ENCODE measurements around the gene KRT27. TPM values are rescaled to one million over a fixed set of nuclear protein-coding genes. Genes with fewer than 3 reads are reported as not detected.

KRT27 gene
- total RNA-seq, 1 donor from 2014 or later = not detected

DNA sequence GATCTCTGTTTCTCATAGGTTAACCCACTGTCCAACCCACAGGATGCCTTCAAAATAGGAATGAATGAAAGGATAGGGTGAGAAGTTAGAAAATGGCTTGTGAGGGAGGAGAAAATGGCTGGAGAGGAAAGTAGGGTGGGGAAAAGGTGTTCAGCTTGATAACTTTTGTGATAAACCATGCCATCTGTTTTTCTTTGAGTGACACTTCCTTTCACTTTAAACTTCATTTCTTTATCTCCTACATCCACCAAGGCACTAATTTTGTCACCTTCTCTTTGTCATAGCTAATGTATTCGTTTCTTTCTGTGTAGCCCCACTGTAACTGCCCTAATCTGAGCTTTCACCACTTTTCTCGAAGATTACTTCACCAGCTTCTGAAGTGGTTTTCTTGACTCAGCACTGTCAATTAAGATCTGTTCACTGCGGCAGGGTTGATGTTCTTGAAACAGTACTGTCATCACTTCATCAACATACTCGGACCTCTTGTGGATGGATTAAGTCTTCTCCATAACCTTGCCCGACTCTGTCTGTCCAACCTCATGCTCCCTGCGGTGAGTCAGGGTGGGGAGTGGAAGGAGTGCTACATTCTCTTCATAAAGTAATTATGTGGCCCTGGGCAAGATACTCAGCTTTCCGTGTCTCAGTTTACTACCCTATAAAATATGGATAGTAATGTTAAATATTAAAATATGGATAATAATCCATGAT is 45.5 kb upstream of the KRT27 start:
- H3K27me3 Mint-ChIP-seq (ENCODE audit: insufficient read depth, low read depth) = no peaks in the 10 kb centered on the region

GRCh38 chr17:40825599-40825998 is 43.2 kb upstream of the KRT27 start:
- no peak overlapping the region for H3K27ac Mint-ChIP-seq
- H3K4me3 Mint-ChIP-seq = no peak overlapping the region
- no peak overlapping the region for H3K4me3 ChIP-seq
- peaks cover 53% of the 10 kb centered on the region for H3K27me3 ChIP-seq
- no peak overlapping the region for H3K4me2 ChIP-seq
- H4K20me1 ChIP-seq (ENCODE audit: low read depth) = no peaks in the 10 kb centered on the region
- no peak overlapping the region for H2AFZ ChIP-seq (replicated peaks)
- H3K79me2 ChIP-seq (ENCODE audit: low read depth) = no peaks in the 10 kb centered on the region
- no peaks in the 10 kb centered on the region for H3F3A ChIP-seq (ENCODE audit: low read depth)
- H3K36me3 Mint-ChIP-seq = no peaks in the 10 kb centered on the region
- no peaks in the 10 kb centered on the region for H3K9me3 ChIP-seq (ENCODE audit: low read depth)
- H3K9ac ChIP-seq = no peak overlapping the region
- H3K9me3 Mint-ChIP-seq = no peaks in the 10 kb centered on the region
- no peaks in the 10 kb centered on the region for H3K4me1 ChIP-seq
- H3K27ac ChIP-seq = no peak overlapping the region
- TF ChIP-seq EZH2 (IDR thresholded peaks at IDR 0.05) (no peak), EZH2phosphoT487 (IDR thresholded peaks at IDR 0.05) (no peak)
- TF ChIP-seq, protein P1, sequence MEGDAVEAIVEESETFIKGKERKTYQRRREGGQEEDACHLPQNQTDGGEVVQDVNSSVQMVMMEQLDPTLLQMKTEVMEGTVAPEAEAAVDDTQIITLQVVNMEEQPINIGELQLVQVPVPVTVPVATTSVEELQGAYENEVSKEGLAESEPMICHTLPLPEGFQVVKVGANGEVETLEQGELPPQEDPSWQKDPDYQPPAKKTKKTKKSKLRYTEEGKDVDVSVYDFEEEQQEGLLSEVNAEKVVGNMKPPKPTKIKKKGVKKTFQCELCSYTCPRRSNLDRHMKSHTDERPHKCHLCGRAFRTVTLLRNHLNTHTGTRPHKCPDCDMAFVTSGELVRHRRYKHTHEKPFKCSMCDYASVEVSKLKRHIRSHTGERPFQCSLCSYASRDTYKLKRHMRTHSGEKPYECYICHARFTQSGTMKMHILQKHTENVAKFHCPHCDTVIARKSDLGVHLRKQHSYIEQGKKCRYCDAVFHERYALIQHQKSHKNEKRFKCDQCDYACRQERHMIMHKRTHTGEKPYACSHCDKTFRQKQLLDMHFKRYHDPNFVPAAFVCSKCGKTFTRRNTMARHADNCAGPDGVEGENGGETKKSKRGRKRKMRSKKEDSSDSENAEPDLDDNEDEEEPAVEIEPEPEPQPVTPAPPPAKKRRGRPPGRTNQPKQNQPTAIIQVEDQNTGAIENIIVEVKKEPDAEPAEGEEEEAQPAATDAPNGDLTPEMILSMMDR (IDR thresholded peaks at IDR 0.05) = no peak
- H3K4me1 Mint-ChIP-seq = no peaks in the 10 kb centered on the region
- H3K36me3 ChIP-seq = no peaks in the 10 kb centered on the region
- no peak for DNase-seq (ENCODE audit: low spot score)
- peaks cover 2% of the 10 kb centered on the region for H3K27me3 Mint-ChIP-seq (ENCODE audit: insufficient read depth, low read depth)

More for the DNA sequence above, 45.5 kb upstream of the KRT27 start:
- Mint-ChIP-seq H3K27ac (no peak overlapping the region), H3K9me3 (no peaks in the 10 kb centered on the region), H3K4me1 (no peaks in the 10 kb centered on the region), H3K36me3 (no peaks in the 10 kb centered on the region), H3K4me3 (no peak overlapping the region)
- Histone ChIP-seq H3K79me2 (ENCODE audit: low read depth) (no peaks in the 10 kb centered on the region), H3K27ac (no peak overlapping the region), H3K4me1 (no peaks in the 10 kb centered on the region), H3K4me2 (no peak overlapping the region), H2AFZ (replicated peaks) (no peak overlapping the region), H3F3A (ENCODE audit: low read depth) (no peaks in the 10 kb centered on the region), H3K27me3 (peaks cover 42% of the 10 kb centered on the region), H3K4me3 (no peak overlapping the region), H3K9ac (no peak overlapping the region), H3K36me3 (no peaks in the 10 kb centered on the region), H4K20me1 (ENCODE audit: low read depth) (no peaks in the 10 kb centered on the region), H3K9me3 (ENCODE audit: low read depth) (no peaks in the 10 kb centered on the region)
- TF ChIP-seq EZH2phosphoT487 (IDR thresholded peaks at IDR 0.05) (no peak), EZH2 (IDR thresholded peaks at IDR 0.05) (no peak)
- TF ChIP-seq, protein P1 (IDR thresholded peaks at IDR 0.05) = no peak
- no peak for DNase-seq (ENCODE audit: low spot score)

- no peaks in the 10 kb centered on the region for H3K9me3 Mint-ChIP-seq
- peaks cover 5% of the 10 kb centered on the region for H3F3A ChIP-seq (ENCODE audit: low read depth)
- no peak overlapping the region for H2AFZ ChIP-seq (replicated peaks)
- no peaks in the 10 kb centered on the region for H4K20me1 ChIP-seq (ENCODE audit: low read depth)
- H3K4me3 Mint-ChIP-seq = no peak overlapping the region
- no peaks in the 10 kb centered on the region for H3K36me3 ChIP-seq
- no peak overlapping the region for H3K9ac ChIP-seq
- H3K27ac Mint-ChIP-seq = no peak overlapping the region
- H3K4me3 ChIP-seq = no peak overlapping the region
- peaks cover 57% of the 10 kb centered on the region for H3K27me3 ChIP-seq
- no peaks in the 10 kb centered on the region for H3K9me3 ChIP-seq (ENCODE audit: low read depth)
- DNase-seq (ENCODE audit: low spot score) = no peak
- TF ChIP-seq, protein P1 (IDR thresholded peaks at IDR 0.05) = no peak
- no peak for TF ChIP-seq EZH2 (IDR thresholded peaks at IDR 0.05)
- no peak for TF ChIP-seq EZH2phosphoT487 (IDR thresholded peaks at IDR 0.05)
- peaks cover 10% of the 10 kb centered on the region for H3K4me1 Mint-ChIP-seq
- no peaks in the 10 kb centered on the region for H3K4me1 ChIP-seq
- no peak overlapping the region for H3K27ac ChIP-seq
- H3K79me2 ChIP-seq (ENCODE audit: low read depth) = peaks cover 9% of the 10 kb centered on the region
- no peaks in the 10 kb centered on the region for H3K36me3 Mint-ChIP-seq
- H3K4me2 ChIP-seq = no peak overlapping the region
- H3K27me3 Mint-ChIP-seq (ENCODE audit: insufficient read depth, low read depth) = peaks cover 2% of the 10 kb centered on the region
Observed at GRCh38 chr17:40824015-40824832, 41.9 kb upstream of the KRT27 start.
